ENCODE results near the gene MYO5C.

DNA sequence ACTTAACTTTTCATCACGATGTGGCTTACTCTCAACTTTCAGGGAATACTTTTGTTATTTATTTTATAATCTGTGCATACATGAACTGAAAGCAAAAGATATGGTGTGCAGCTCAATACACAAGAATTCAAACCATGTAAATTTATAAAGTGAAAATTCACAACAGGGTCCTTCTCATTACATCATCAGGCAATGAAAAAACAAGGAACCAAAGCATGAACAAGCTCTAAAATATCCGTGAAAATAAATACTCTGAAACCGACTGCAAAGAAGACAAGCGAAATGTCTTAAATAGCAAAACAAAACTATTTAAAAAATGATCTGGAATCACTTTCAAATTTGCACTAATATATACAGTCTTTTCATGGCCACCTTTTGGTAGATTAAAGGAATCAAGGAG is 133.3 kb downstream of the MYO5C start:
- TF ChIP-seq, protein P1, sequence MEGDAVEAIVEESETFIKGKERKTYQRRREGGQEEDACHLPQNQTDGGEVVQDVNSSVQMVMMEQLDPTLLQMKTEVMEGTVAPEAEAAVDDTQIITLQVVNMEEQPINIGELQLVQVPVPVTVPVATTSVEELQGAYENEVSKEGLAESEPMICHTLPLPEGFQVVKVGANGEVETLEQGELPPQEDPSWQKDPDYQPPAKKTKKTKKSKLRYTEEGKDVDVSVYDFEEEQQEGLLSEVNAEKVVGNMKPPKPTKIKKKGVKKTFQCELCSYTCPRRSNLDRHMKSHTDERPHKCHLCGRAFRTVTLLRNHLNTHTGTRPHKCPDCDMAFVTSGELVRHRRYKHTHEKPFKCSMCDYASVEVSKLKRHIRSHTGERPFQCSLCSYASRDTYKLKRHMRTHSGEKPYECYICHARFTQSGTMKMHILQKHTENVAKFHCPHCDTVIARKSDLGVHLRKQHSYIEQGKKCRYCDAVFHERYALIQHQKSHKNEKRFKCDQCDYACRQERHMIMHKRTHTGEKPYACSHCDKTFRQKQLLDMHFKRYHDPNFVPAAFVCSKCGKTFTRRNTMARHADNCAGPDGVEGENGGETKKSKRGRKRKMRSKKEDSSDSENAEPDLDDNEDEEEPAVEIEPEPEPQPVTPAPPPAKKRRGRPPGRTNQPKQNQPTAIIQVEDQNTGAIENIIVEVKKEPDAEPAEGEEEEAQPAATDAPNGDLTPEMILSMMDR (conservative IDR thresholded peaks at IDR 0.05; ENCODE audit: low read length), result no peak
- no peak for TF ChIP-seq EZH2phosphoT487 (IDR thresholded peaks at IDR 0.05; ENCODE audit: borderline replicate concordance, low read depth, low read length)

Measured in OCI-LY7 (cell line).